Sigmoid colon (tissue), 7 donors: ENCODE data around the gene STX7. TPM values are rescaled to one million over a fixed set of nuclear protein-coding genes. Genes with fewer than 3 reads are reported as not detected.

Experiments used
- DNase-seq: peaks from one replicate; pipeline ENCODE4 v3.0.0-alpha.2; 2019
- H3K27ac ChIP-seq, 4 donors: fragments of 200-600 bp; sonication (generic); one replicate each; pipeline ENCODE4 v1.5.1; 2016 to 2019; ENCODE audit warnings: mild to moderate bottlenecking in 1 of 4
- H3K27me3 ChIP-seq, 3 donors: fragments of 200-600 bp; sonication (generic); one replicate each; pipeline ENCODE4 v1.5.1; 2019; ENCODE audit warnings: mild to moderate bottlenecking in 1 of 3
- H3K36me3 ChIP-seq, 4 donors: fragments of 200-600 bp; sonication (generic); one replicate each; pipeline ENCODE4 v1.5.1; 2016 to 2019
- H3K4me1 ChIP-seq, 4 donors: fragments of 200-600 bp; sonication (generic); one replicate each; pipeline ENCODE4 v1.5.1; 2017 to 2019
- H3K4me3 ChIP-seq, 4 donors: fragments of 200-600 bp; sonication (generic); one replicate each; pipeline ENCODE4 v1.5.1; 2017 to 2019; ENCODE audit warnings: mild to moderate bottlenecking in 2 of 4, moderate library complexity in 1 of 4
- H3K9me3 ChIP-seq, 4 donors: fragments of 200-600 bp in 3 of 4; sonication (generic) in 3 of 4; one replicate each; pipeline versions ENCODE4 v1.5.1 to v1.6.1; 2013 to 2019
- CTCF ChIP-seq, 4 experiments: fragments of 450-650 bp in 3 of 4; fragments of 200-600 bp in 1 of 4; IDR thresholded peaks; one replicate each; pipeline ENCODE4 v1.5.1; 2016 to 2019; ENCODE audit warnings: antibody characterized with exemption in 4 of 4, mild to moderate bottlenecking in 3 of 4, moderate library complexity in 2 of 4
- EP300 ChIP-seq, 4 donors: sonication (generic); formaldehyde crosslinking; IDR thresholded peaks; one replicate each; pipeline ENCODE4 v1.6.1; 2017; ENCODE audit warnings: antibody characterized with exemption in 4 of 4
- POLR2A ChIP-seq, 2 donors: fragments of 450-650 bp; IDR thresholded peaks; one replicate each; pipeline ENCODE4 v1.6.1; 2016; ENCODE audit warnings: antibody characterized with exemption in 2 of 2, mild to moderate bottlenecking in 2 of 2, moderate library complexity in 2 of 2
- POLR2AphosphoS5 ChIP-seq, 4 donors: sonication (generic); formaldehyde crosslinking; IDR thresholded peaks; one replicate each; pipeline ENCODE4 v1.6.1; 2017; ENCODE audit warnings: antibody characterized with exemption in 4 of 4
- whole genome bisulfite sequencing, 2 donors: extraction: QIAGEN DNeasy Blood & Tissue Kit; methylation state at CpG; one replicate each; pipeline ENCODE4 v1.1.7; 2013; 5-methylcytosine and 5-hydroxymethylcytosine counted together
- intact Hi-C: fragments of 100-400 bp; cut with DNase I; formaldehyde crosslinking; loops from one replicate; pipeline ENCODE4 v1.15.1; 2023
- polyA plus RNA-seq, 3 donors: library from polyadenylated mRNA; stranded (reverse); fragments of 200-250 nt; gene quantifications; one replicate each; pipeline ENCODE4 v1.2.3, GENCODE V29; 2013
- total RNA-seq, 4 donors: library from RNA; depleted of rRNA; stranded (reverse); fragments of >200 nt; gene quantifications; one replicate each; pipeline ENCODE4 v1.1.0, GENCODE V29; 2016
- donor health status: healthy with polysubstance abuse.
- donor health status: Bipolar disorder and iron deficiency.
- donor health status: healthy.

STX7 gene
- total and polyA plus RNA-seq, 7 donors = 27.1 to 72.5 (median 44.6) TPM

GRCh38 chr6:132404330-132404729, 108.6 kb downstream of the STX7 start:
- no peaks in the 10 kb centered on the region for H3K9me3 ChIP-seq
- H3K27me3 ChIP-seq = peaks cover 0 to 12% (median 9%) of the 10 kb centered on the region in 3 donors
- intact Hi-C loops = no loop called here
- H3K4me1 ChIP-seq = peaks cover 0 to 17% (median 14%) of the 10 kb centered on the region in 4 donors
- WGBS, 2 donors = 69 to 79% methylated on average over 2 of the region's 2 CpGs
- H3K4me3 ChIP-seq = no peak overlapping the region
- H3K36me3 ChIP-seq = no peaks in the 10 kb centered on the region
- DNase-seq = no peak
- TF ChIP-seq POLR2AphosphoS5 (IDR thresholded peaks at IDR 0.05) = no peak
- TF ChIP-seq EP300 (IDR thresholded peaks at IDR 0.05) = no peak
- TF ChIP-seq POLR2A (IDR thresholded peaks at IDR 0.05) = no peak
- no peak for TF ChIP-seq CTCF (IDR thresholded peaks at IDR 0.05)
- no peak overlapping the region for H3K27ac ChIP-seq

- no peaks in the 10 kb centered on the region for H3K36me3 ChIP-seq
- H3K4me1 ChIP-seq = peaks cover 0 to 18% (median 14%) of the 10 kb centered on the region in 4 donors
- peak overlapping the region; percentile 45 to 73 (median 68) for H3K4me3 ChIP-seq
- 10 to 15% methylated on average over 35 of the region's 35 CpGs for WGBS, 2 donors
- intact Hi-C loops = no loop called here
- TF ChIP-seq POLR2AphosphoS5 (IDR thresholded peaks at IDR 0.05) (peak in 1 of 4 donors; percentile 1), EP300 (IDR thresholded peaks at IDR 0.05) (no peak)
- no peak for DNase-seq
- H3K27ac ChIP-seq = peak overlapping the region in 3 of 4 donors; percentile 27 to 73 (median 67)
- no peaks in the 10 kb centered on the region for H3K9me3 ChIP-seq
- peaks cover 0 to 12% (median 9%) of the 10 kb centered on the region in 3 donors for H3K27me3 ChIP-seq
These were observed 111.2 kb downstream of the STX7 start for GRCh38 chr6:132401618-132402285.

GRCh38 chr6:132400883-132401617, 111.9 kb downstream of the STX7 start, which contains the start of gene MOXD1:
MOXD1 (minus strand) TSS chr6:132401475; CDS start chr6:132401426, 49 bp downstream.
- no peaks in the 10 kb centered on the region for H3K36me3 ChIP-seq
- H3K4me1 ChIP-seq = peaks cover 0 to 18% (median 14%) of the 10 kb centered on the region in 4 donors
- peak within 1 kb of the TSS; percentile 59 to 73 (median 67) for H3K27ac ChIP-seq
- WGBS, 2 donors = 1% methylated on average over 87 of the region's 87 CpGs
- no peaks in the 10 kb centered on the region for H3K9me3 ChIP-seq
- peak; percentile 77 for DNase-seq
- H3K4me3 ChIP-seq = peak within 1 kb of the TSS; percentile 45 to 73 (median 68)
- peak; percentile 22 to 78 (median 36) for TF ChIP-seq POLR2AphosphoS5 (IDR thresholded peaks at IDR 0.05)
- no peak for TF ChIP-seq EP300 (IDR thresholded peaks at IDR 0.05)
- no peak for TF ChIP-seq POLR2A (IDR thresholded peaks at IDR 0.05)
- peak in 1 of 4 experiments; percentile 1 for TF ChIP-seq CTCF (IDR thresholded peaks at IDR 0.05)
- peaks cover 0 to 12% (median 9%) of the 10 kb centered on the region in 3 donors for H3K27me3 ChIP-seq
- intact Hi-C loops = no loop called here

GRCh38 chr6:132400555-132400882, 112.4 kb downstream of the STX7 start:
- intact Hi-C loops = no loop called here
- DNase-seq = no peak
- Histone ChIP-seq H3K4me3 (peak overlapping the region; percentile 45 to 73 (median 68)), H3K27me3 (peaks cover 0 to 12% (median 9%) of the 10 kb centered on the region in 3 donors), H3K9me3 (no peaks in the 10 kb centered on the region), H3K27ac (peak overlapping the region; percentile 59 to 73 (median 67)), H3K4me1 (peaks cover 0 to 18% (median 14%) of the 10 kb centered on the region in 4 donors), H3K36me3 (no peaks in the 10 kb centered on the region)
- TF ChIP-seq POLR2A (IDR thresholded peaks at IDR 0.05) (no peak), CTCF (IDR thresholded peaks at IDR 0.05) (no peak)
- WGBS, 2 donors = 17 to 19% methylated on average over 11 of the region's 11 CpGs
